Loucy (cell line): ENCODE results near the gene SLC3A2.
"Not testable (repeated sequence)": the region's sequence is repeated elsewhere in the genome, so short reads cannot be mapped to it uniquely, and the experiment has no call there.

Experiments
- H2AFZ ChIP-seq: fragments of 200-600 bp; sonication (generic); 2 replicates; pipeline ENCODE4 v1.6.0; 2016; ENCODE audit warnings: antibody characterized with exemption, mild to moderate bottlenecking, low read length, moderate library complexity
- H3F3A ChIP-seq: fragments of 200-600 bp; 2 replicates; pipeline ENCODE4 v1.6.0; 2016; ENCODE audit warnings: antibody characterized with exemption, low read depth, mild to moderate bottlenecking
- H3K27me3 ChIP-seq: fragments of 200-600 bp; sonication (generic); 2 replicates; pipeline ENCODE4 v1.6.1; 2014; ENCODE audit warnings: low read length, mild to moderate bottlenecking; ENCODE audit not compliant: insufficient read depth, poor library complexity, severe bottlenecking
- H3K36me3 ChIP-seq: fragments of 200-600 bp; sonication (generic); 2 replicates; pipeline ENCODE4 v1.6.1; 2016; ENCODE audit warnings: low read length; ENCODE audit not compliant: insufficient read depth
- H3K4me1 ChIP-seq: fragments of 200-600 bp; sonication (generic); 2 replicates; pipeline ENCODE4 v1.5.1; 2014; ENCODE audit warnings: low read length, mild to moderate bottlenecking; ENCODE audit not compliant: insufficient read depth, poor library complexity, severe bottlenecking
- H3K4me2 ChIP-seq: fragments of 200-600 bp; sonication (generic); 2 replicates; pipeline ENCODE4 v1.6.0; 2014; ENCODE audit warnings: antibody characterized with exemption, low read length, low read depth, mild to moderate bottlenecking; ENCODE audit not compliant: poor library complexity, severe bottlenecking
- H3K4me3 ChIP-seq: fragments of 200-600 bp; sonication (generic); 2 replicates; pipeline ENCODE4 v1.5.1; 2014; ENCODE audit warnings: low read length, mild to moderate bottlenecking, mixed read lengths; ENCODE audit not compliant: poor library complexity, severe bottlenecking
- H3K79me2 ChIP-seq: fragments of 200-600 bp; sonication (generic); 2 replicates; pipeline ENCODE4 v1.6.1; 2014; ENCODE audit warnings: low read length; ENCODE audit not compliant: insufficient read depth
- H3K9ac ChIP-seq: fragments of 200-600 bp; sonication (generic); 2 replicates; pipeline ENCODE4 v1.6.0; 2014; ENCODE audit warnings: mild to moderate bottlenecking, low read depth, low read length, moderate library complexity; ENCODE audit not compliant: poor library complexity, severe bottlenecking
- H3K9me2 ChIP-seq: fragments of 200-600 bp; sonication (generic); replicated peaks from 2 replicates; pipeline ENCODE4 v1.6.1; 2016; ENCODE audit warnings: low read depth, low read length, mixed read lengths
- H3K9me3 ChIP-seq: fragments of 200-600 bp; sonication (generic); 2 replicates; pipeline ENCODE4 v1.6.1; 2014; ENCODE audit warnings: mild to moderate bottlenecking, antibody characterized with exemption, low read length, low read depth; ENCODE audit not compliant: insufficient read depth
- H4K20me1 ChIP-seq: fragments of 200-600 bp; sonication (generic); 2 replicates; pipeline ENCODE4 v1.6.0; 2014; ENCODE audit warnings: antibody characterized with exemption, low read length, mild to moderate bottlenecking; ENCODE audit not compliant: insufficient read depth, poor library complexity, severe bottlenecking
- EZH2phosphoT487 ChIP-seq: fragments of 200-600 bp; IDR thresholded peaks from 2 replicates; pipeline ENCODE4 v1.6.1; 2018; ENCODE audit warnings: antibody characterized with exemption, mild to moderate bottlenecking, moderate library complexity, borderline replicate concordance
- TF ChIP-seq, protein P1 (sequence below): fragments of 200-600 bp; sonication (generic); conservative IDR thresholded peaks from 2 replicates; pipeline ENCODE4 v1.5.1; 2014; ENCODE audit warnings: mild to moderate bottlenecking, antibody characterized with exemption, low read length

SLC3A2 gene

DNA sequence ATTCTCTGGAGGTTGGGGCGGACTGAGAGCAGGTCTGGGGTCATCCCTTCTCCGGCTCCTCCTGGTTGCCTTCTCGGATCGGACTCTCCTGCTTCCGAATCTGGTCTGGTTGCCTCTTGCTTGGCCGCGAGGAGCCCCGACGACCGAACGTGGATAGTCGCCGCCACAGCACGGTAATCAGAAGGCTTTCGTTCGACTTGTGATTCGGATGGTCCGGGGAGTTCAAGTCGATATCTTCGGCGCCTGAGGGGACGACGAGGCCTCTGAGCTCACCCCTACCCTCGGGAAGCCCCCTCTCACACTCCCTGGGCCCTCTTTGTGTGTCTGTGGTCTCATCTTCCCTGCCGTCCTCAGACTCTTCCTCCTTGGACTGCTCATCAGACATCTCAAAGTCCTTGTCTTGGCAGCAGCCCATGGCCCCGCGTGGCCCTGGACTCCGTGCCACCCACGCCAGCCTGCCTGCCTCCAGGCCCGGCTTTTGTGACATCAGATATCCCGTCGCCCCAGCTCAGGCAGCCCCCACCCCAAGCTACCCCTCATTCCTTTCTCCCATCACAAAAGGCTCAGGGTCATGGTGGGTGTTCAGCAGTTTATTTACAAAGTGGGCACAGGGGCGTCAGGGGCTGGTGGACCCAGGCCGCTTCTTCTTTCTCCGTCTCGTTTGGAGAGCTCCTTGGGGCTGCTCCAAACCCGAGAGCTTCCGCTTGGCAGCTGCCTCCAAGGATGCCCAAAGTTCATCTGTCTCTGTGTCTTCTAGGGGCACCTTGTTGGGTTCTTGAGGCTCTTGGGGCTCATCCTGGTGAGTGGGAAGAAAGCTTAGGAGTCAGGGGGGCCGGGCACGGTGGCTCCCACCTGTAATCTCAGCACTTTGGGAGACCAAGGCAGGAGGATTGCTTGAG is 48.1 kb upstream of the SLC3A2 start, which contains the start of gene TEX54:
TEX54 (minus strand) TSS at position 506 of the 899 bp plus-strand sequence.
- Histone ChIP-seq H3K79me2 (peaks cover 51% of the 10 kb centered on the region), H3K4me1 (peaks cover 14% of the 10 kb centered on the region), H3K4me3 (peak within 1 kb of the TSS; percentile 93), H3K9me2 (no peaks in the 10 kb centered on the region), H2AFZ (peak within 1 kb of the TSS; percentile 80), H3K36me3 (peaks cover 11% of the 10 kb centered on the region; the same call in 1 of the 2 replicates), H4K20me1 (peaks cover 8% of the 10 kb centered on the region), H3K27me3 (no peaks in the 10 kb centered on the region), H3K9me3 (no peaks in the 10 kb centered on the region), H3K9ac (peak within 1 kb of the TSS; percentile 80), H3K4me2 (peak within 1 kb of the TSS; percentile 72), H3F3A (no peaks in the 10 kb centered on the region)
- TF ChIP-seq, protein P1, sequence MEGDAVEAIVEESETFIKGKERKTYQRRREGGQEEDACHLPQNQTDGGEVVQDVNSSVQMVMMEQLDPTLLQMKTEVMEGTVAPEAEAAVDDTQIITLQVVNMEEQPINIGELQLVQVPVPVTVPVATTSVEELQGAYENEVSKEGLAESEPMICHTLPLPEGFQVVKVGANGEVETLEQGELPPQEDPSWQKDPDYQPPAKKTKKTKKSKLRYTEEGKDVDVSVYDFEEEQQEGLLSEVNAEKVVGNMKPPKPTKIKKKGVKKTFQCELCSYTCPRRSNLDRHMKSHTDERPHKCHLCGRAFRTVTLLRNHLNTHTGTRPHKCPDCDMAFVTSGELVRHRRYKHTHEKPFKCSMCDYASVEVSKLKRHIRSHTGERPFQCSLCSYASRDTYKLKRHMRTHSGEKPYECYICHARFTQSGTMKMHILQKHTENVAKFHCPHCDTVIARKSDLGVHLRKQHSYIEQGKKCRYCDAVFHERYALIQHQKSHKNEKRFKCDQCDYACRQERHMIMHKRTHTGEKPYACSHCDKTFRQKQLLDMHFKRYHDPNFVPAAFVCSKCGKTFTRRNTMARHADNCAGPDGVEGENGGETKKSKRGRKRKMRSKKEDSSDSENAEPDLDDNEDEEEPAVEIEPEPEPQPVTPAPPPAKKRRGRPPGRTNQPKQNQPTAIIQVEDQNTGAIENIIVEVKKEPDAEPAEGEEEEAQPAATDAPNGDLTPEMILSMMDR = no peak
- TF ChIP-seq EZH2phosphoT487 = no peak

DNA sequence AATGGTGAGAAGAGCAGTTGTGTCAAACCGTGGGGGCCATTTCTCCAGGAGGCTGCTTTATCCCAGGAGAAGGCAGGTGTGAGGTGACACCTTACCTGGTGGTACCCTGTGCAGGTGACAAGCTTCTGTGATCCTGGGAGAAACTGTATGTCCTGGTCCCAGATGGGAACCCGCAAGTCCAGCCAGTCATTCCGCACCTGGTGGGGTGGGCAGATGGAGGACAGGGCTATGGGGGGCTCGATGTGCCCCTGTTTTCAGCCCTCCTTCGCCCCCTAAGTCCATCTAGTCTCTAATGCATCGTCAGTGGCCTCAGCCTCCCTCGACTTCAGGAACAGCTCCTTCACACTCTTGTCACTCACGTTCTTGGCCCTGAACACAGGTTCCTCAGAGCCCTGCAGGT is 45.4 kb upstream of the SLC3A2 start:
- no peaks in the 10 kb centered on the region for H3K9me2 ChIP-seq
- peaks cover 5% of the 10 kb centered on the region for H3F3A ChIP-seq
- TF ChIP-seq, protein P1 = no peak
- H3K4me2 ChIP-seq = no peak overlapping the region
- H3K4me3 ChIP-seq = no peak overlapping the region
- peaks cover 11% of the 10 kb centered on the region; the same call in 1 of the 2 replicates for H3K36me3 ChIP-seq
- H3K4me1 ChIP-seq = peaks cover 17% of the 10 kb centered on the region
- no peaks in the 10 kb centered on the region for H3K9me3 ChIP-seq
- no peaks in the 10 kb centered on the region for H3K27me3 ChIP-seq
- H3K9ac ChIP-seq = no peak overlapping the region
- no peak overlapping the region for H2AFZ ChIP-seq
- peaks cover 7% of the 10 kb centered on the region for H4K20me1 ChIP-seq
- peaks cover 46% of the 10 kb centered on the region for H3K79me2 ChIP-seq

DNA sequence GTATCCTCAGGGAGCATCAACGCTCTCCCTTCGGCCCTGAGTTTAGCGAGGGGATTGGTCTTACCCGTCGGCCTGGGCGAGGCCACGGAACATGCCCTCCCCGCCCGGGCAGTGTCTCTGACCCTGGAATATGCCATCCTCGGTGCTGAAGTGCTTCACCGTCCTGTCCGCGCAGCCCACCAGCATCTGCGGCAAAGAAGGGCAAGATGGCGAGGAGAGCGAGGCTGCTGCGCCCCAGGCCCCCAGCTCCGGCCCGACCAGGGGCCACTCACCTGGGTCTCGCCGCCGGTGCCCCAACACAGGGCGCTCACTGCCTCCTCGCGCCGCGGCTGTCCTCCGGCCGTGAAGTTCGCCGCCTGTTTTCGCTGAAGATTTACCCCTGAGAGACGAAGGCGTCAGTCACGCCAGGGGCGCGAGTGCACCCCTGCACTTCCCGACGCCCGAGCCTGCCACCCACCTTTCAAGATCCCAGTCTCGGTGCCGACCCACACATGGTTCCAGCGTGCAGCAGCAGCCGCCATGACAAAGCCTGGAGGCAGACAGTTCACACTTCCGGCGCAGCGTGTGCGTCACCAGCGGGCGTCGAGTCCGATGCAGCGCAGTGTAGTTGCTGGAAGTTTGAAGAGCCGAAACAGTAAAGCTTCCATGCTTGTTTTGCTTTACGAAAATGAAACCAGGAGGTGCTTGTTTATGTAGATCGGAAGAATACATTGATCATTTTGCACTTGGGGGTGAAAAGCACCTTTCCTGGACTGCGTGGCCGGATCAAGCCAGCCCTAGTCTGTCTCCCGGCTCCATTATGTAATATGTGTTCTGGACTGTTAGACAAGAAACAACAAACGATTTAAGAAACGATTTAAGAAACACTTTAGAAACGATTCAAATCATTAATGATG is 41.4 kb upstream of the SLC3A2 start, which contains the start of gene WDR74:
WDR74 (minus strand) TSS at position 541 of the 896 bp plus-strand sequence; CDS start at position 521, 20 bp downstream.
- no peaks in the 10 kb centered on the region for H3K9me2 ChIP-seq
- H4K20me1 ChIP-seq = no peaks in the 10 kb centered on the region
- H3F3A ChIP-seq = peaks cover 9% of the 10 kb centered on the region
- H3K36me3 ChIP-seq = peaks cover 11% of the 10 kb centered on the region; the same call in 1 of the 2 replicates
- H3K9ac ChIP-seq = peak within 1 kb of the TSS; percentile 97
- H3K9me3 ChIP-seq = no peaks in the 10 kb centered on the region
- peak within 1 kb of the TSS; percentile 75 for H2AFZ ChIP-seq
- H3K4me1 ChIP-seq = peaks cover 22% of the 10 kb centered on the region
- H3K4me2 ChIP-seq = peak within 1 kb of the TSS; percentile 90
- H3K4me3 ChIP-seq = peak within 1 kb of the TSS; percentile 87
- H3K79me2 ChIP-seq = peaks cover 39% of the 10 kb centered on the region
- no peak for TF ChIP-seq EZH2phosphoT487
- TF ChIP-seq, protein P1 = no peak
- H3K27me3 ChIP-seq = no peaks in the 10 kb centered on the region

DNA sequence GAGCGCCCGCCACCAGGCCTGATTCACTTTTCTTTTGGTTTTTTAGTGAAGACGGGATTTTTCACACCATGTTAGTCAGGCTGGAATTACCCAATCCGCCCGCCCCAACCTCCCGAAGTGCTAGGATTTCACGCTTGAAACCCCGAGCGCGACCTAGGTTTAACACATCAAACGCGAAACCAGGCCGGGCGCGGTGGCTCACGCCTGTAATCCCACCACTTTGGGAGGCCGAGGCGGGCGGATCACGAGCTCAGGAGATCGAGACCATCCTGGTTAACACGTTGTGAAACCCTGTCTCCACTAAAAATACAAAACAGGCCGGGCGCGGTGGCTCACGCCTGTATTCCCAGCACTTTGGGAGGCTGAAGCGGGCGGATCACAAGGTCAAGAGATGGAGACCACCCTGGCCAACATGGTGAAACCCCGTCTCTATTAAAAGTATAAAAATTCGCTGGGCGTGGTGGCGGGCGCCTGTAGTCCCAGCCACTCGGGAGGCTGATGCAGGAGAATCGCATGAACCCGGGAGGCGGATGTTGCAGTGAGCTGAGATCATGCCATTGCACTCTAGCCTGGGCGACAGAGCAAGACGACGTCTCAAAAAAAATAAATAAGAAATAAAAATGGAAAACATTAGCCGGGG is 39.9 kb upstream of the SLC3A2 start:
- not testable (repeated sequence) for H3K9me3 ChIP-seq, H3K27me3 ChIP-seq, H4K20me1 ChIP-seq, H3K9me2 ChIP-seq, H3K36me3 ChIP-seq, H3F3A ChIP-seq
- peak overlapping the region; percentile 87 for H3K4me3 ChIP-seq
- peak overlapping the region; percentile 97 for H3K9ac ChIP-seq
- peaks cover 22% of the 10 kb centered on the region for H3K4me1 ChIP-seq
- H2AFZ ChIP-seq = peak overlapping the region; percentile 63; the same call in 1 of the 2 replicates
- H3K4me2 ChIP-seq = peak overlapping the region; percentile 90
- H3K79me2 ChIP-seq = peaks cover 30% of the 10 kb centered on the region
